OCI-LY7 (cell line): Measurements from ENCODE around the gene ITGA2. TPM values are rescaled to one million over a fixed set of nuclear protein-coding genes. Genes with fewer than 3 reads are reported as not detected.

Experiments used
- BruUV-seq: library from RNA; stranded (reverse); fragments of 400-500 nt; replicated peaks from 2 replicates; lab custom pipeline; 2021; lab: Mats Ljungman, UMichigan
- CTCF ChIA-PET: fragments of 300-600 bp; sonication (Branson Sonifier 250); formaldehyde crosslinking; loops from one replicate; lab custom pipeline; 2022; ENCODE audit warnings: antibody characterized with exemption; ENCODE audit not compliant: unreplicated experiment; lab: Charles Lee
- POLR2A ChIA-PET: fragments of 300-600 bp; sonication (Branson Sonifier 250); formaldehyde crosslinking; loops from one replicate; lab custom pipeline; 2022; ENCODE audit warnings: antibody characterized with exemption; lab: Charles Lee
- DNase-seq: peaks from one replicate; pipeline ENCODE4 v3.0.0-alpha.2; 2015; ENCODE audit warnings: low spot score
- H2AFZ ChIP-seq: fragments of 200-600 bp; sonication (generic), shearing (Covaris generic); 2 replicates; pipeline ENCODE4 v1.6.1; 2014; ENCODE audit warnings: mild to moderate bottlenecking, antibody characterized with exemption, low read length, moderate library complexity
- H3K27ac ChIP-seq: fragments of 200-600 bp; sonication (generic); 2 replicates; pipeline ENCODE4 v1.5.1; 2014; ENCODE audit warnings: mixed run types, low read depth, mild to moderate bottlenecking, moderate library complexity, low read length, inconsistent platforms; ENCODE audit not compliant: poor library complexity, severe bottlenecking
- H3K36me3 ChIP-seq: fragments of 200-600 bp; sonication (generic); 2 replicates; pipeline ENCODE4 v1.6.1; 2014; ENCODE audit warnings: mild to moderate bottlenecking, antibody characterized with exemption, low read length, moderate library complexity, mixed read lengths; ENCODE audit not compliant: insufficient read depth
- H3K4me1 ChIP-seq: fragments of 200-600 bp; sonication (generic); 2 replicates; pipeline ENCODE4 v1.5.1; 2014; ENCODE audit warnings: mild to moderate bottlenecking, low read length; ENCODE audit not compliant: insufficient read depth, poor library complexity, severe bottlenecking
- H3K4me2 ChIP-seq: fragments of 200-600 bp; sonication (generic); 2 replicates; pipeline ENCODE4 v1.6.1; 2014; ENCODE audit warnings: mild to moderate bottlenecking, low read length
- H3K4me3 ChIP-seq: fragments of 200-600 bp; sonication (generic); 2 replicates; pipeline ENCODE4 v1.5.1; 2014; ENCODE audit warnings: mild to moderate bottlenecking, low read depth, low read length; ENCODE audit not compliant: poor library complexity, severe bottlenecking
- H3K79me2 ChIP-seq: fragments of 200-600 bp; sonication (generic); 2 replicates; pipeline ENCODE4 v1.6.1; 2016; ENCODE audit warnings: low read depth, mild to moderate bottlenecking, low read length, moderate library complexity, mixed read lengths; ENCODE audit not compliant: insufficient read depth
- H3K9me2 ChIP-seq: fragments of 200-600 bp; sonication (generic); 2 replicates; pipeline ENCODE4 v1.6.1; 2016; ENCODE audit warnings: mild to moderate bottlenecking, low read length, mixed read lengths; ENCODE audit not compliant: insufficient read depth
- H3K9me3 ChIP-seq: fragments of 200-600 bp; sonication (generic); 2 replicates; pipeline ENCODE4 v1.6.1; 2014; ENCODE audit warnings: mild to moderate bottlenecking, mixed run types, low read length, mixed read lengths
- H4K20me1 ChIP-seq: fragments of 200-600 bp; sonication (generic); 2 replicates; pipeline ENCODE4 v1.6.1; 2014; ENCODE audit warnings: mild to moderate bottlenecking, antibody characterized with exemption, low read length, moderate library complexity, mixed read lengths; ENCODE audit not compliant: insufficient read depth
- CTCF ChIP-seq: fragments of 200-600 bp; sonication (generic); conservative IDR thresholded peaks from 2 replicates; pipeline ENCODE4 v1.5.1; 2014; ENCODE audit warnings: mild to moderate bottlenecking, antibody characterized with exemption, low read length, moderate library complexity, mixed read lengths
- EZH2phosphoT487 ChIP-seq: fragments of 200-600 bp; sonication (generic); IDR thresholded peaks from 2 replicates; pipeline ENCODE4 v1.6.1; 2018; ENCODE audit warnings: low read depth, borderline replicate concordance, mild to moderate bottlenecking, mixed run types, antibody characterized with exemption, low read length, moderate library complexity, mixed read lengths
- intact Hi-C: fragments of 100-400 bp; cut with micrococcal nuclease; formaldehyde crosslinking; loops from one replicate; pipeline ENCODE4 v1.10.0; 2022; ENCODE audit not compliant: unreplicated experiment
- total RNA-seq, 2 experiments: library from RNA; depleted of rRNA in 1 of 2; stranded (reverse); fragments of >200 nt in 1 of 2; shearing (Covaris generic) in 1 of 2; gene quantifications; 2 replicates each; pipeline ENCODE4 v1.2.3, GENCODE V29; 2014 to 2022

The ITGA2 gene
- total RNA-seq, 2 experiments from 2014 or later, result not detected

GRCh38 chr5:53037141-53037859, 48.1 kb downstream of the ITGA2 start:
- no peaks in the 10 kb centered on the region for H3K79me2 ChIP-seq
- no peak for DNase-seq
- no peaks in the 10 kb centered on the region for H3K36me3 ChIP-seq
- H3K27ac ChIP-seq, result no peak overlapping the region
- ChIA-PET POLR2A (no interaction called here), CTCF (no interaction called here)
- no peaks in the 10 kb centered on the region for H4K20me1 ChIP-seq
- H3K9me3 ChIP-seq, result no peaks in the 10 kb centered on the region
- TF ChIP-seq EZH2phosphoT487, result no peak
- no peak for TF ChIP-seq CTCF
- H2AFZ ChIP-seq, result no peak overlapping the region
- no peaks in the 10 kb centered on the region for H3K9me2 ChIP-seq
- no peak overlapping the region for H3K4me2 ChIP-seq
- BruUV-seq, result no TSS peak
- H3K4me1 ChIP-seq, result no peaks in the 10 kb centered on the region
- no peak overlapping the region for H3K4me3 ChIP-seq
- intact Hi-C loops, result no loop called here

GRCh38 chr5:53038196-53038847, 49.2 kb downstream of the ITGA2 start:
- H3K27ac ChIP-seq, result no peak overlapping the region
- DNase-seq, result no peak
- BruUV-seq, result no TSS peak
- ChIA-PET CTCF (no interaction called here), POLR2A (no interaction called here)
- H3K9me2 ChIP-seq, result no peaks in the 10 kb centered on the region
- H3K36me3 ChIP-seq, result no peaks in the 10 kb centered on the region
- no peaks in the 10 kb centered on the region for H4K20me1 ChIP-seq
- H2AFZ ChIP-seq, result no peak overlapping the region
- no peak for TF ChIP-seq CTCF
- no peak for TF ChIP-seq EZH2phosphoT487
- intact Hi-C loops, result no loop called here
- H3K9me3 ChIP-seq, result no peaks in the 10 kb centered on the region
- no peak overlapping the region for H3K4me3 ChIP-seq
- H3K4me2 ChIP-seq, result no peak overlapping the region
- H3K4me1 ChIP-seq, result no peaks in the 10 kb centered on the region
- no peaks in the 10 kb centered on the region for H3K79me2 ChIP-seq

- POLR2A ChIA-PET, result interaction anchor here (0.8 kb wide), 1 partner anchor 162 kb away, joined by 5 read pairs; no protein-coding TSS in a partner anchor
Observed at GRCh38 chr5:53039855-53040254, 50.7 kb downstream of the ITGA2 start.

More at GRCh38 chr5:53039855-53040254, 50.7 kb downstream of the ITGA2 start:
- no peaks in the 10 kb centered on the region for H3K79me2 ChIP-seq
- H3K4me1 ChIP-seq, result no peaks in the 10 kb centered on the region
- no peak overlapping the region for H2AFZ ChIP-seq
- H4K20me1 ChIP-seq, result no peaks in the 10 kb centered on the region
- H3K4me3 ChIP-seq, result no peak overlapping the region
- no TSS peak for BruUV-seq
- no peaks in the 10 kb centered on the region for H3K9me3 ChIP-seq
- TF ChIP-seq EZH2phosphoT487 (no peak), CTCF (no peak)
- H3K27ac ChIP-seq, result no peak overlapping the region
- no peak overlapping the region for H3K4me2 ChIP-seq
- no peaks in the 10 kb centered on the region for H3K9me2 ChIP-seq
- intact Hi-C loops, result no loop called here
- H3K36me3 ChIP-seq, result no peaks in the 10 kb centered on the region
- CTCF ChIA-PET, result no interaction called here
- no peak for DNase-seq
